ENCODE results near the gene PCP4. TPM values are rescaled to one million over a fixed set of nuclear protein-coding genes. Genes with fewer than 3 reads are reported as not detected.

PCP4 gene
- total and polyA plus RNA-seq, 9 of the 15 experiments (the other 6 are each of a cell fraction or from before 2014, with no cell fraction given), result not detected

Other genes with a start within 250 kb of the PCP4 start
- gene IGSF5, start 122.3 kb upstream of the PCP4 start, total RNA-seq (2014; rRNA removed), result not detected in 2 replicates
- gene IGSF5, start 122.3 kb upstream of the PCP4 start, total RNA-seq (2014; rRNA removed; fragmentation: Illumina TruSeq; extraction: Trizol), result not detected in 2 replicates
- not detected in 2 replicates for gene IGSF5, start 122.3 kb upstream of the PCP4 start, total RNA-seq (2015; rRNA removed; fragmentation: Illumina TruSeq; extraction: Trizol)
- gene IGSF5, start 122.3 kb upstream of the PCP4 start, total RNA-seq (2021), result not detected in 2 replicates
- not detected in 2 replicates for gene IGSF5, start 122.3 kb upstream of the PCP4 start, polyA plus RNA-seq (2011; rRNA removed)
- gene IGSF5, start 122.3 kb upstream of the PCP4 start, polyA plus RNA-seq (2014; fragmentation: Illumina TruSeq; extraction: Trizol), result not detected in 2 replicates
- not detected for gene IGSF5, start 122.3 kb upstream of the PCP4 start, polyA plus RNA-seq (2014; fragmentation: Nextera tagmentation; extraction: Ambion mirVana)
- gene IGSF5, start 122.3 kb upstream of the PCP4 start, polyA plus RNA-seq (2014; rRNA removed), result not detected in 2 replicates

Data from K562 (cell line).